Measurements from ENCODE around the gene NFIL3.

DNA sequence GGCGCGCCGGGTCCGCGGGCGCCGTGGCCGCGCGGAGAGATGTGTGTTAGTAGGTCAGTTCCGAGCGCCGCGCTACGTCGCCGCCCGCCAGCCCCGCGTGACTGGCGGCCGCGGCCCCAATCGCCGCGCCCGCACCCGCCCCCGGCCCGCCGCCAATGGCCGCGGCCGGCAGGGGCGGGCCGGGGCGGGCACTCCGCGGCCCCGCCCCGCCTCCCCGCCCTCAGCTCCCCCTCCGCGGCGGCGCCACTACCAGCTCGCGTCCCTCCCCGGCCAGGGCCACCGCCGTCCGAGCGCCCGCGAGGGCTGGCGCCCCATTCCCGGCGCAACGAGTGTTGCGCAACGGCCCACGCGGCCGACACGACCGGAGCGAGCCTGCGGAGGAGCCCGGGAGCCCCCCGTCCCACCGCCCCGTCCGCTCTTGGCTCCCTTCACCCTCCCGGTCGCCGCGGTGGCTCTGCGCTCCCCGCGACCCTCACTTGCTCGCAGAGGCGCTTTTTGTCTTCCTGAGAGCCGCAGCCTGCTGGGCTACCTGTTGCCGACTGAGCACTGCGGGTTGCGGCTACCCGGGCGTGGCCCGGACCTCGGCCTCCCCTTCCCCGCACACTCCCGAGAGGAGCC is at the start of gene NFIL3:
- TF ChIP-seq POLR2A (IDR thresholded peaks at IDR 0.05), result peak in 1 of 2 donors; percentile 89
- TF ChIP-seq, protein P1, sequence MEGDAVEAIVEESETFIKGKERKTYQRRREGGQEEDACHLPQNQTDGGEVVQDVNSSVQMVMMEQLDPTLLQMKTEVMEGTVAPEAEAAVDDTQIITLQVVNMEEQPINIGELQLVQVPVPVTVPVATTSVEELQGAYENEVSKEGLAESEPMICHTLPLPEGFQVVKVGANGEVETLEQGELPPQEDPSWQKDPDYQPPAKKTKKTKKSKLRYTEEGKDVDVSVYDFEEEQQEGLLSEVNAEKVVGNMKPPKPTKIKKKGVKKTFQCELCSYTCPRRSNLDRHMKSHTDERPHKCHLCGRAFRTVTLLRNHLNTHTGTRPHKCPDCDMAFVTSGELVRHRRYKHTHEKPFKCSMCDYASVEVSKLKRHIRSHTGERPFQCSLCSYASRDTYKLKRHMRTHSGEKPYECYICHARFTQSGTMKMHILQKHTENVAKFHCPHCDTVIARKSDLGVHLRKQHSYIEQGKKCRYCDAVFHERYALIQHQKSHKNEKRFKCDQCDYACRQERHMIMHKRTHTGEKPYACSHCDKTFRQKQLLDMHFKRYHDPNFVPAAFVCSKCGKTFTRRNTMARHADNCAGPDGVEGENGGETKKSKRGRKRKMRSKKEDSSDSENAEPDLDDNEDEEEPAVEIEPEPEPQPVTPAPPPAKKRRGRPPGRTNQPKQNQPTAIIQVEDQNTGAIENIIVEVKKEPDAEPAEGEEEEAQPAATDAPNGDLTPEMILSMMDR (IDR thresholded peaks at IDR 0.05), result no peak

Data from heart left ventricle (tissue), 13 donors.